Measurements from ENCODE around the gene CBFA2T2. TPM values are rescaled to one million over a fixed set of nuclear protein-coding genes. Genes with fewer than 3 reads are reported as not detected.
A peak's percentile ranks its signal among the peaks of the same experiment; 100 is the strongest.

CBFA2T2 gene
- total RNA-seq, 1 experiment from 2014 or later: 16.3 TPM

DNA sequence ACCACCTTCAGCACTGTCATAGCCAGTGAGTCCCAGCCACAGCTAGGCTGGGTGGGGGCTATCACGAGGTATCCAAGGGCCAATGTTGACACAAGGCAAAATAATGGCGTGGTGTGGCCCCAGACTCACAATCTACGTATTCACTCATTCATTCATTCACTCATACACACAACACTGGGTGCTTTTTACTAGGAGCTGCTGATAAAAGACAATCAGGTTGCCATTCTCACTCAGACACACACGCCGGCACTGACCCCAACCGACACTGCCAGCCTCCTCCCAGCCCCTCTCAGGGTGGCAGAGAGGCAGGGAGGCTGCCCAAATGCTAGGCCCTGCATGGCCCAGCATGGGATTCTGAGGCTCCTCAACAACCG lies 170.8 kb downstream of the CBFA2T2 start:
- Histone ChIP-seq H3K36me3 (ENCODE audit: control insufficient read depth, insufficient read depth, low read length) (no peaks in the 10 kb centered on the region), H3K27me3 (ENCODE audit: control insufficient read depth, insufficient read depth, low read length) (no peaks in the 10 kb centered on the region), H3K4me1 (ENCODE audit: control insufficient read depth, insufficient read depth, low read length) (peaks cover 14% of the 10 kb centered on the region), H3K9me3 (ENCODE audit: control insufficient read depth, insufficient read depth, low read depth, low read length) (no peaks in the 10 kb centered on the region), H3K27ac (ENCODE audit: low read length) (no peak overlapping the region), H3K4me3 (ENCODE audit: low read depth in 2 of 2, low read length in 2 of 2) (no peak overlapping the region)
- DNase-seq (ENCODE audit: low read depth, low spot score) (no peak), ATAC-seq (no peak)
- BruUV-seq (replicated peaks): no TSS peak
- ChIA-PET CTCF (interaction anchor here (0.6 kb wide), 1 partner anchor 147 kb away, joined by 3 read pairs; no protein-coding TSS in a partner anchor), POLR2A (no interaction called here)
- in situ Hi-C loops (cut with HindIII; ENCODE audit: low pct_unique_long_range_greater_than_20kb, low sequenced_read_pairs): no loop called here
- TF ChIP-seq POLR2AphosphoS5 (IDR thresholded peaks at IDR 0.05; ENCODE audit: low read depth, low read length) (no peak), REST (IDR thresholded peaks at IDR 0.05; ENCODE audit: insufficient read depth in 1 of 2, low read depth in 2 of 2, low read length in 1 of 2) (no peak), CTCF (IDR thresholded peaks at IDR 0.05) (no peak), TCF7L2 (IDR thresholded peaks at IDR 0.05; ENCODE audit: low read depth, low read length) (no peak), SIN3A (IDR thresholded peaks at IDR 0.05; ENCODE audit: borderline replicate concordance, insufficient read depth, low read depth, low read length) (no peak)
- intact Hi-C loops (cut with micrococcal nuclease; ENCODE audit: unreplicated experiment): no loop called here

GRCh38 chr20:33662172-33662571 lies 172.3 kb downstream of the CBFA2T2 start, which contains the start of gene C20orf144:
Gene C20orf144 (plus strand): TSS chr20:33662327. CDS start chr20:33662346, 19 bp downstream.
- Histone ChIP-seq H3K9me3 (ENCODE audit: control insufficient read depth, insufficient read depth, low read depth, low read length) (no peaks in the 10 kb centered on the region), H3K4me1 (ENCODE audit: control insufficient read depth, insufficient read depth, low read length) (peaks cover 14% of the 10 kb centered on the region), H3K27ac (ENCODE audit: low read length) (peak within 1 kb of the TSS; percentile 92), H3K36me3 (ENCODE audit: control insufficient read depth, insufficient read depth, low read length) (no peaks in the 10 kb centered on the region), H3K27me3 (ENCODE audit: control insufficient read depth, insufficient read depth, low read length) (no peaks in the 10 kb centered on the region), H3K4me3 (ENCODE audit: low read depth in 2 of 2, low read length in 2 of 2) (peak within 1 kb of the TSS; percentile 67 to 78)
- ChIA-PET CTCF (no interaction called here), POLR2A (no interaction called here)
- DNase-seq (ENCODE audit: low read depth, low spot score) (no peak), ATAC-seq (no peak)
- no TSS peak for BruUV-seq (replicated peaks)
- no peak for TF ChIP-seq CTCF (IDR thresholded peaks at IDR 0.05)
- no peak for TF ChIP-seq SIN3A (IDR thresholded peaks at IDR 0.05; ENCODE audit: borderline replicate concordance, insufficient read depth, low read depth, low read length)
- in situ Hi-C loops (cut with HindIII; ENCODE audit: low pct_unique_long_range_greater_than_20kb, low sequenced_read_pairs) (no loop called here), intact Hi-C loops (cut with micrococcal nuclease; ENCODE audit: unreplicated experiment) (no loop called here)

All from Panc1 (cell line).